GM12872 (cell line): ENCODE results near the gene MARCHF7.

Source experiments
- CTCF ChIP-seq: IDR thresholded peaks from 3 replicates; pipeline ENCODE4 v1.5.1; 2011; ENCODE audit warnings: low read depth, mild to moderate bottlenecking, low read length, moderate library complexity; ENCODE audit not compliant: insufficient read depth

Gene MARCHF7

GRCh38 chr2:159712143-159712928 lies at the start of gene MARCHF7:
Gene MARCHF7 (plus strand): TSS chr2:159712506. CDS start chr2:159729023, 16,517 bp downstream.
- TF ChIP-seq CTCF = peak; percentile 55

GRCh38 chr2:159671047-159671446 lies 41.3 kb upstream of the MARCHF7 start:
- TF ChIP-seq CTCF = no peak

GRCh38 chr2:159677654-159678053 lies 34.7 kb upstream of the MARCHF7 start:
- no peak for TF ChIP-seq CTCF

- TF ChIP-seq CTCF = no peak
Observed at GRCh38 chr2:159680692-159681091, 31.6 kb upstream of the MARCHF7 start.

GRCh38 chr2:159683817-159684216 lies 28.5 kb upstream of the MARCHF7 start:
- TF ChIP-seq CTCF = no peak

GRCh38 chr2:159684796-159685195 lies 27.5 kb upstream of the MARCHF7 start:
- no peak for TF ChIP-seq CTCF

GRCh38 chr2:159694500-159695040 lies 17.7 kb upstream of the MARCHF7 start:
- no peak for TF ChIP-seq CTCF
